HEK293 (cell line): ENCODE results near the gene GLYATL3.
"Not testable (repeated sequence)": the region's sequence is repeated elsewhere in the genome, so short reads cannot be mapped to it uniquely, and the experiment has no call there.

ENCODE experiments used
- CTCF ChIA-PET: fragments of 350-600 bp; formaldehyde crosslinking; extraction: SDS; loops from one replicate; lab custom pipeline; 2021; ENCODE audit warnings: antibody characterized with exemption; lab: Yijun Ruan, JAX
- POLR2A ChIA-PET: fragments of 300-600 bp; formaldehyde crosslinking; extraction: SDS; loops from one replicate; lab custom pipeline; 2020; ENCODE audit warnings: antibody characterized with exemption, inconsistent platforms; lab: Yijun Ruan, JAX
- H3K27ac ChIP-seq: fragments of 200-500 bp; sonication (Bioruptor generic); 2 replicates; pipeline ENCODE4 v1.5.1; 2014; ENCODE audit warnings: low read depth, low read length, control low read depth, inconsistent platforms; ENCODE audit errors: extremely low read depth
- H3K36me3 ChIP-seq, 2 experiments: fragments of 200-500 bp in 1 of 2; sonication (Bioruptor generic) in 1 of 2; 1 replicate in 1 of 2; 2 replicates in 1 of 2; pipeline ENCODE4 v1.5.1; 2014 to 2017; ENCODE audit warnings: inconsistent platforms in 2 of 2, low read length in 2 of 2; ENCODE audit not compliant: control insufficient read depth in 2 of 2, insufficient read depth in 1 of 2
- H3K4me1 ChIP-seq: fragments of 200-500 bp; sonication (Bioruptor generic); 2 replicates; pipeline ENCODE4 v1.5.1; 2014; ENCODE audit warnings: mild to moderate bottlenecking, low read length, inconsistent platforms; ENCODE audit not compliant: control insufficient read depth, insufficient read depth
- H3K4me3 ChIP-seq: 2 replicates; pipeline ENCODE4 v1.5.1; 2011; ENCODE audit warnings: low read depth, mild to moderate bottlenecking, control low read depth, low read length, moderate library complexity
- H3K9me3 ChIP-seq: fragments of 200-500 bp; sonication (Bioruptor generic); 2 replicates; pipeline ENCODE4 v1.5.1; 2014; ENCODE audit warnings: low read depth, low read length, inconsistent platforms; ENCODE audit not compliant: control insufficient read depth, insufficient read depth
- GLIS1 ChIP-seq: fragments of 450-650 bp; formaldehyde crosslinking; IDR thresholded peaks from 2 replicates; pipeline ENCODE4 v1.5.1; 2016; ENCODE audit warnings: missing biosample characterization, missing genetic modification characterization
- INSM2 ChIP-seq: fragments of 450-650 bp; formaldehyde crosslinking; IDR thresholded peaks from 2 replicates; pipeline ENCODE4 v1.5.1; 2016; ENCODE audit warnings: missing biosample characterization, missing genetic modification characterization
- KLF9 ChIP-seq: fragments of 450-650 bp; formaldehyde crosslinking; IDR thresholded peaks from 2 replicates; pipeline ENCODE4 v1.5.1; 2016; ENCODE audit warnings: missing biosample characterization, missing genetic modification characterization, low read depth
- MYNN ChIP-seq: fragments of 450-650 bp; formaldehyde crosslinking; IDR thresholded peaks from 2 replicates; pipeline ENCODE4 v1.5.1; 2016; ENCODE audit warnings: missing biosample characterization, missing genetic modification characterization, borderline replicate concordance
- PRDM2 ChIP-seq: fragments of 450-650 bp; formaldehyde crosslinking; IDR thresholded peaks from 2 replicates; pipeline ENCODE4 v1.5.1; 2016; ENCODE audit warnings: missing biosample characterization, missing genetic modification characterization, borderline replicate concordance
- SCRT2 ChIP-seq: fragments of 450-650 bp; formaldehyde crosslinking; IDR thresholded peaks from 2 replicates; pipeline ENCODE4 v1.5.1; 2016; ENCODE audit warnings: missing biosample characterization, missing genetic modification characterization
- ZNF155 ChIP-seq: fragments of 450-650 bp; formaldehyde crosslinking; IDR thresholded peaks from 2 replicates; pipeline ENCODE4 v1.5.1; 2016; ENCODE audit warnings: missing biosample characterization, missing genetic modification characterization
- ZNF350 ChIP-seq: fragments of 450-650 bp; formaldehyde crosslinking; IDR thresholded peaks from 2 replicates; pipeline ENCODE4 v1.5.0; 2017; ENCODE audit warnings: missing biosample characterization, mild to moderate bottlenecking, missing genetic modification characterization
- ZNF560 ChIP-seq: fragments of 450-650 bp; formaldehyde crosslinking; IDR thresholded peaks from 2 replicates; pipeline ENCODE4 v1.5.1; 2017; ENCODE audit warnings: missing biosample characterization, missing genetic modification characterization, borderline replicate concordance
- ZNF658 ChIP-seq: fragments of 450-650 bp; formaldehyde crosslinking; IDR thresholded peaks from 2 replicates; pipeline ENCODE4; 2016; ENCODE audit warnings: missing biosample characterization, missing genetic modification characterization
- ZNF830 ChIP-seq: fragments of 450-650 bp; IDR thresholded peaks from 2 replicates; pipeline ENCODE4 v1.5.0; 2018; ENCODE audit warnings: missing biosample characterization, missing genetic modification characterization, low read depth, mild to moderate bottlenecking, moderate library complexity
- ZXDB ChIP-seq: fragments of 450-650 bp; formaldehyde crosslinking; IDR thresholded peaks from 2 replicates; pipeline ENCODE4 v1.5.1; 2016; ENCODE audit warnings: missing biosample characterization, missing genetic modification characterization

GLYATL3 gene

GRCh38 chr6:49468042-49468441 is 31.7 kb upstream of the GLYATL3 start:
- H3K4me1 ChIP-seq: no peaks in the 10 kb centered on the region
- H3K9me3 ChIP-seq: no peaks in the 10 kb centered on the region
- no peak for TF ChIP-seq ZNF830
- no peak for TF ChIP-seq INSM2 (tag by site-specific recombination)
- no peak for TF ChIP-seq MYNN (tag by site-specific recombination)
- TF ChIP-seq ZNF560 (tag by site-specific recombination): no peak
- TF ChIP-seq KLF9 (tag by site-specific recombination): no peak
- no peak for TF ChIP-seq SCRT2 (tag by site-specific recombination)
- H3K36me3 ChIP-seq: peaks cover 22 to 25% of the 10 kb centered on the region in 2 experiments
- no peak overlapping the region for H3K27ac ChIP-seq
- H3K4me3 ChIP-seq: no peak overlapping the region
- CTCF ChIA-PET: interaction anchor here (0.6 to 0.9 kb wide), 2 partner anchors 8 to 10 kb away, joined by 3 to 4 read pairs; no protein-coding TSS in a partner anchor
- POLR2A ChIA-PET: no interaction called here

GRCh38 chr6:49476564-49476963 is 23.2 kb upstream of the GLYATL3 start:
- H3K9me3 ChIP-seq, CTCF ChIA-PET, H3K27ac ChIP-seq, POLR2A ChIA-PET, H3K4me3 ChIP-seq, H3K4me1 ChIP-seq: not testable (repeated sequence)
- peaks cover 21 to 39% of the 10 kb centered on the region in 2 experiments for H3K36me3 ChIP-seq

GRCh38 chr6:49479308-49479970 is 20.3 kb upstream of the GLYATL3 start:
- H3K4me3 ChIP-seq: no peak overlapping the region
- POLR2A ChIA-PET: no interaction called here
- TF ChIP-seq PRDM2 (tag by site-specific recombination) (no peak), ZNF155 (no peak), ZXDB (tag by site-specific recombination) (peak; percentile 12; the same call in 1 of the 2 replicates), GLIS1 (tag by site-specific recombination) (no peak), ZNF658 (tag by site-specific recombination) (no peak), ZNF350 (tag by site-specific recombination) (no peak)
- H3K4me1 ChIP-seq: no peaks in the 10 kb centered on the region
- no peaks in the 10 kb centered on the region for H3K9me3 ChIP-seq
- CTCF ChIA-PET: interaction anchor here (0.7 kb wide), 1 partner anchor 31 kb away, joined by 3 read pairs; no protein-coding TSS in a partner anchor
- H3K36me3 ChIP-seq: peaks cover 6 to 25% of the 10 kb centered on the region in 2 experiments; a peak in 2 of 3 replicates
- no peak overlapping the region for H3K27ac ChIP-seq

GRCh38 chr6:49481846-49482245 is 17.9 kb upstream of the GLYATL3 start:
- H3K4me1 ChIP-seq, H3K4me3 ChIP-seq, H3K9me3 ChIP-seq, POLR2A ChIA-PET, H3K27ac ChIP-seq: not testable (repeated sequence)
- CTCF ChIA-PET: interaction anchor here (0.6 to 0.8 kb wide), 2 partner anchors 31 to 50 kb away, joined by 4 to 6 read pairs; no protein-coding TSS in a partner anchor
- peaks cover 11 to 38% of the 10 kb centered on the region in 2 experiments; a peak in 2 of 3 replicates for H3K36me3 ChIP-seq

GRCh38 chr6:49483380-49483779 is 16.3 kb upstream of the GLYATL3 start:
- H3K9me3 ChIP-seq, H3K4me3 ChIP-seq, H3K27ac ChIP-seq, CTCF ChIA-PET, H3K4me1 ChIP-seq, POLR2A ChIA-PET: not testable (repeated sequence)
- peaks cover 6 to 40% of the 10 kb centered on the region in 2 experiments; a peak in 2 of 3 replicates for H3K36me3 ChIP-seq
